CD4-positive, alpha-beta memory T cell (primary cell): Measurements from ENCODE around the gene AMFR. TPM values are rescaled to one million over a fixed set of nuclear protein-coding genes. Genes with fewer than 3 reads are reported as not detected.

Experiments
- CTCF ChIA-PET: fragments of 350-600 bp; sonication (Branson Sonifier 250); formaldehyde crosslinking; loops from one replicate; lab custom pipeline; 2021; ENCODE audit warnings: inconsistent platforms; ENCODE audit not compliant: partially characterized antibody; lab: Charles Lee
- POLR2A ChIA-PET: fragments of 350-600 bp; sonication (Branson Sonifier 250); formaldehyde crosslinking; loops from one replicate; lab custom pipeline; 2021; ENCODE audit not compliant: partially characterized antibody; lab: Charles Lee
- DNase-seq, 5 donors: peaks; one replicate each; pipeline versions ENCODE4 v3.0.0 to v3.0.0-alpha.2; 2020 to 2022; ENCODE audit warnings: mixed read lengths in 1 of 5
- H3K27ac ChIP-seq: one replicate; pipeline ENCODE4 v1.7.0; 2013; ENCODE audit warnings: low read depth, low read length
- H3K27me3 ChIP-seq: 2 replicates; pipeline ENCODE4 v1.7.0; 2013; ENCODE audit warnings: mild to moderate bottlenecking, low read length, moderate library complexity; ENCODE audit not compliant: insufficient read depth
- H3K36me3 ChIP-seq: 2 replicates; pipeline ENCODE4 v1.7.0; 2013; ENCODE audit warnings: mild to moderate bottlenecking, low read length, moderate library complexity; ENCODE audit not compliant: insufficient read depth
- H3K4me1 ChIP-seq: 2 replicates; pipeline ENCODE4 v1.7.0; 2013; ENCODE audit warnings: mild to moderate bottlenecking, low read length, moderate library complexity; ENCODE audit not compliant: insufficient read depth
- H3K4me3 ChIP-seq, 2 donors: one replicate each; pipeline ENCODE4 v1.7.0; 2013; ENCODE audit warnings: low read length in 2 of 2, mild to moderate bottlenecking in 1 of 2
- H3K9me3 ChIP-seq, 2 donors: one replicate each; pipeline ENCODE4 v1.7.0; 2013; ENCODE audit warnings: low read length in 2 of 2, control low read depth in 1 of 2; ENCODE audit not compliant: control insufficient read depth in 1 of 2
- H3K27ac Mint-ChIP-seq, 7 donors: one replicate each; pipeline ENCODE4 v1.8.0; 2020 to 2021; ENCODE audit warnings: mixed read lengths in 7 of 7, mild to moderate bottlenecking in 6 of 7, inconsistent platforms in 3 of 7, moderate library complexity in 3 of 7
- H3K27me3 Mint-ChIP-seq, 2 donors: one replicate each; pipeline ENCODE4 v1.8.0; 2020 to 2021; ENCODE audit warnings: mixed read lengths in 2 of 2
- H3K36me3 Mint-ChIP-seq, 2 donors: one replicate each; pipeline ENCODE4 v1.8.0; 2020 to 2021; ENCODE audit warnings: mixed read lengths in 2 of 2, inconsistent platforms in 1 of 2, mild to moderate bottlenecking in 1 of 2
- H3K4me1 Mint-ChIP-seq, 4 donors: one replicate each; pipeline ENCODE4 v1.8.0; 2020 to 2021; ENCODE audit warnings: mixed read lengths in 4 of 4, mild to moderate bottlenecking in 1 of 4
- H3K4me3 Mint-ChIP-seq, 8 donors: one replicate each; pipeline ENCODE4 v1.8.0; 2020 to 2021; ENCODE audit warnings: mixed read lengths in 8 of 8, mild to moderate bottlenecking in 7 of 8, moderate library complexity in 6 of 8, inconsistent platforms in 3 of 8
- H3K9me3 Mint-ChIP-seq, 8 donors: one replicate each; pipeline ENCODE4 v1.8.0; 2020 to 2021; ENCODE audit warnings: mixed read lengths in 8 of 8, mild to moderate bottlenecking in 5 of 8, inconsistent platforms in 3 of 8, moderate library complexity in 1 of 8
- intact Hi-C: fragments of 100-400 bp; cut with micrococcal nuclease; formaldehyde crosslinking; loops from one replicate; pipeline ENCODE4 v1.15.1; 2023
- polyA plus RNA-seq, 2 donors: library from polyadenylated mRNA; unstranded; fragments of 300-500 nt; fragmentation: Illumina TruSeq; gene quantifications; one replicate each; pipeline ENCODE4 v1.2.3, GENCODE V29; 2021
- total RNA-seq, 2 experiments: library from RNA; stranded (reverse); gene quantifications; one replicate each; pipeline ENCODE4 v1.2.3, GENCODE V29; 2021

Gene AMFR
- total and polyA plus RNA-seq, 4 experiments from 2014 or later: 45.7 to 67.6 (median 60.4) TPM

DNA sequence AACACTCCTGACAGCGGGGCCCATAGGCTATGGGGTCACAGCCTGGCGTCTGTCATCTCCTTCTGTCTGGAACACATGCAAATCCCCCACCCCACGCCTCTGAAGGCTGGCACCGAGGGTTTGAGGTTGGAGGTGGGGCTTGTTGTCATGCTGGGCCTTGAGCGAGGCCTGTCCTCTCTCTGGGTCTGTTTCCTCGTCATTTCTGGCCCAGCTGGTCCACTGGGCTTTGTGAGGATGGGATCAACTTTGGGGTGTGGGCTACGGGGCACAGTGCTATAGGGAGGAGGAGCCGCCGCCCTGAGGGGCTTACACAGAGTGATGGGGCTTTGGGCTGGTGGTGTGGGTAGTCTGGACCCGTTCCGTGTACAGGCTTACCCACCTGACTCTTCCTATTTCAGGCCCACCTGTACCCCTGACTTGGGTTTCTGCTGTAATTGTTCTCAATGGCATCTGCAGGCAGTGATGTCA is 87.5 kb downstream of the AMFR start:
- no peak overlapping the region for H3K4me3 ChIP-seq
- Mint-ChIP-seq H3K36me3 (peaks cover 0 to 3% of the 10 kb centered on the region in 2 donors), H3K27me3 (no peaks in the 10 kb centered on the region), H3K4me3 (no peak overlapping the region), H3K9me3 (no peaks in the 10 kb centered on the region), H3K27ac (peak overlapping the region in 1 of 7 donors; percentile 30), H3K4me1 (no peaks in the 10 kb centered on the region)
- H3K27ac ChIP-seq: no peak overlapping the region
- H3K9me3 ChIP-seq: no peaks in the 10 kb centered on the region
- H3K4me1 ChIP-seq: no peaks in the 10 kb centered on the region
- POLR2A ChIA-PET: no interaction called here
- no peaks in the 10 kb centered on the region for H3K27me3 ChIP-seq
- intact Hi-C loops: no loop called here
- CTCF ChIA-PET: interaction anchor here (2.6 kb wide), 1 partner anchor 19 kb away, joined by 10 read pairs; no protein-coding TSS in a partner anchor
- DNase-seq: no peak
- no peaks in the 10 kb centered on the region for H3K36me3 ChIP-seq

DNA sequence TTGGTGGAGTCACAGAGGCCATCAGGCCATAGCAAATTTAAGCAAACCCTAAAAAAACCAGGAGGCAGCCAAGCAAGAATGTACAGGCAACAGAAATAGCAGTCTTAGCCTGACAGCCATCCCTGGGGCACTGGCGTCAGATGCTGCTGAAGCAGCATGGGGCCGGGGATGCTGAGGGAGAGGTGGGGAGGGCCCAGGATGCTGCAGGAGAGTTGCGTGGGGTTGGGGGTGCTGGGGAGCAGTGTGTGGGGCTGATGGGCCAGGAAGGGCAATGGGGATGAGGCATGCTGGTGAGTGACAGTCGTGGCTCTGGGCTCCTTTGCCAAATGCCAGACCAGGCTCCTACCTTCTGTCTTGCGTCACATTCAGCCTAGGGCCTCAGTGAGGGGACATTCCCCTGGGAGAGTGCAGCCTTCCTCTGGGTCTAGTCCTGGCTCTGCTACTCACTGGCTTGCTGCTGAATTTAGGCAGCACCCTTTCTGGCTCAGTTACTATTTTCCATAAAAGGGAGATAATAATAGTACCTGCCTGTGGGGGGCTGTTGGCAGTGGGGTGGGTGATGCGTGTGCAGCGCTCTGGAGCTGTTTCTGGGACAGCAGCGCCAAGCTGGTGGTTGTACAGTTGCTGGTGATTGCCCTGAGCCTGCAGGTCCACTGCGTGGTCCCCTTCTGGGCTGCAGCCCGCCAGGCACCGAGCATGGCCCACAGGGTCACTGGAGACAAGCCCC is 88.1 kb downstream of the AMFR start:
- Histone ChIP-seq H3K27ac (no peak overlapping the region), H3K36me3 (no peaks in the 10 kb centered on the region), H3K9me3 (no peaks in the 10 kb centered on the region), H3K4me3 (no peak overlapping the region), H3K4me1 (no peaks in the 10 kb centered on the region), H3K27me3 (no peaks in the 10 kb centered on the region)
- Mint-ChIP-seq H3K27me3 (no peaks in the 10 kb centered on the region), H3K9me3 (no peaks in the 10 kb centered on the region), H3K4me3 (no peak overlapping the region), H3K36me3 (peaks cover 0 to 3% of the 10 kb centered on the region in 2 donors), H3K27ac (no peak overlapping the region), H3K4me1 (no peaks in the 10 kb centered on the region)
- intact Hi-C loops: no loop called here
- CTCF ChIA-PET: interaction anchor here (2.6 kb wide), 1 partner anchor 19 kb away, joined by 10 read pairs; no protein-coding TSS in a partner anchor
- no peak for DNase-seq
- POLR2A ChIA-PET: no interaction called here

DNA sequence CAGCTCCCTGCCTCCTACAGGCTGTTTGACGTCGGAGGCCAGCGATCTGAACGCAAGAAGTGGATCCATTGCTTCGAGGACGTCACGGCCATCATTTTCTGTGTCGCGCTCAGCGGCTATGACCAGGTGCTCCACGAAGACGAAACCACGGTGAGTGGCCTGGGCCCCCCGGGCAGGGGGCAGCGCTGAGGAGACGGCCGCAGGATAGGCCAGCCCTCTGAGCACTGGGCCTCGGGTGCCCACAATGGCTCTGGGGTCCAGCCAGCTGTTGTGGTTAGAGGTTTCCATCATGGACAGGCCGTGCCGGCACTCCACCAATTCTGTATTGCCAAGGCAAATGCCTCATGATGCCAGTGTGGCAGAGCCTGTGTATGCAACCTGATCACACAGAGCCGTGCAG is 88.6 kb downstream of the AMFR start:
- intact Hi-C loops: no loop called here

DNA sequence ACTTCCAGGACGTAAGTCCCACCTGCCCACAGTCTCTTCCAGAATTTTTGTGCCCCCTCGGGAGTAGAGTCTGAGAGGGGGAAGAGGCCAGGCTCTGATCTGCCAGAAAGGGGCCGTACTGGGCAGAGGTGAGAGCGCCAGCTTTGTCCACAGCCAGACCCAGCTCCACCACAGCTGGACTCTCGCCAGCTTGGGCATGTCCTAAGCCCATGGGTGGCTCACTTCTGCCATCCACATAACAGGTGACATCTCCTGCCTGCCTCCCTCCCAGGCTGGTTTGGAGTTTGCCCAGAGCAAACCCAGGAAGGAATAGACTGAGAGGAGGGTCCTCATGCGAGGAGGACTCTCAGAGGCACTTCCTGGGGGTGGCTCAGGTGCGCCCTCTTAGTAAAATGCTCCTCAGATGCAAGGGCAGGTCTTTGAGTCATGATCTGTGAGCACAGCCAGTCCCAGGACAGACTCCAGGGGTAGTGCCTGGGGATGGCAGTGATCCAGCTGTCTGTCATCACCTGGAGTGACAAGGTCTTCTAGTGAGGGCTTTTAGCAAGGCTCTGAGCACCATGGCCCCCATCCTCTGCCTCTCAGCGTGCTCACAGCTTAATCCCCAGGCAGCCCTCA is 89.2 kb downstream of the AMFR start:
- no peak overlapping the region for H3K27ac Mint-ChIP-seq
- H3K9me3 Mint-ChIP-seq: no peaks in the 10 kb centered on the region
- intact Hi-C loops: no loop called here
- H3K27me3 Mint-ChIP-seq: no peaks in the 10 kb centered on the region
- no peaks in the 10 kb centered on the region for H3K36me3 ChIP-seq
- no peaks in the 10 kb centered on the region for H3K4me1 ChIP-seq
- no peaks in the 10 kb centered on the region for H3K27me3 ChIP-seq
- no peak for DNase-seq
- no peaks in the 10 kb centered on the region for H3K4me1 Mint-ChIP-seq
- CTCF ChIA-PET: no interaction called here
- H3K27ac ChIP-seq: no peak overlapping the region
- peaks cover 0 to 3% of the 10 kb centered on the region in 2 donors for H3K36me3 Mint-ChIP-seq
- no peak overlapping the region for H3K4me3 Mint-ChIP-seq
- H3K4me3 ChIP-seq: no peak overlapping the region
- POLR2A ChIA-PET: no interaction called here
- H3K9me3 ChIP-seq: no peaks in the 10 kb centered on the region

More for the DNA sequence above, 88.6 kb downstream of the AMFR start:
- no peak for DNase-seq
- Mint-ChIP-seq H3K36me3 (peaks cover 0 to 3% of the 10 kb centered on the region in 2 donors), H3K4me3 (no peak overlapping the region), H3K27me3 (no peaks in the 10 kb centered on the region), H3K27ac (no peak overlapping the region), H3K4me1 (no peaks in the 10 kb centered on the region), H3K9me3 (no peaks in the 10 kb centered on the region)
- no peak overlapping the region for H3K4me3 ChIP-seq
- CTCF ChIA-PET: no interaction called here
- H3K27me3 ChIP-seq: no peaks in the 10 kb centered on the region
- no peaks in the 10 kb centered on the region for H3K9me3 ChIP-seq
- POLR2A ChIA-PET: no interaction called here
- no peaks in the 10 kb centered on the region for H3K36me3 ChIP-seq
- H3K4me1 ChIP-seq: no peaks in the 10 kb centered on the region
- H3K27ac ChIP-seq: no peak overlapping the region

DNA sequence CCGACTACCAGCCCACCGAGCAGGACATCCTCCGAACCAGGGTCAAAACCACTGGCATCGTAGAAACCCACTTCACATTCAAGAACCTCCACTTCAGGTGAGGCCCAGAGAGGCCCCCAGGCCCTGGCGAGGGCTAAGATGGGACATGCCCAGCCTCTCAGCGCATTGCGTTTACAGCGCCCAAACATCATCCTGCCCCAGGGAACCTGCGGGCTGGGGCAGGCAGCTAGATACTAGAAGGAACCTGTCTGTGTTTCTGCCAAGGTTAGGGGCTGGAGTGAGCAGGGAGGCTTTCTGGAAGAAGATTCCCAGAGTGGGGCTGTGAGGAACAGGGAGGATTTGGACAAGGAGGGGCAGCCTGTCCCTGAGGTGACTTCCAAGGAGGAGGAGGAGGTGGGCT is 90.6 kb downstream of the AMFR start:
- no peaks in the 10 kb centered on the region for H3K4me1 ChIP-seq
- no peaks in the 10 kb centered on the region for H3K9me3 Mint-ChIP-seq
- H3K4me3 ChIP-seq: no peak overlapping the region
- intact Hi-C loops: no loop called here
- H3K27ac ChIP-seq: no peak overlapping the region
- peak overlapping the region in 1 of 7 donors; percentile 17 for H3K27ac Mint-ChIP-seq
- H3K27me3 Mint-ChIP-seq: no peaks in the 10 kb centered on the region
- DNase-seq: no peak
- no peaks in the 10 kb centered on the region for H3K4me1 Mint-ChIP-seq
- H3K4me3 Mint-ChIP-seq: no peak overlapping the region
- H3K36me3 ChIP-seq: no peaks in the 10 kb centered on the region
- ChIA-PET POLR2A (no interaction called here), CTCF (no interaction called here)
- no peaks in the 10 kb centered on the region for H3K36me3 Mint-ChIP-seq
- H3K9me3 ChIP-seq: no peaks in the 10 kb centered on the region
- no peaks in the 10 kb centered on the region for H3K27me3 ChIP-seq

DNA sequence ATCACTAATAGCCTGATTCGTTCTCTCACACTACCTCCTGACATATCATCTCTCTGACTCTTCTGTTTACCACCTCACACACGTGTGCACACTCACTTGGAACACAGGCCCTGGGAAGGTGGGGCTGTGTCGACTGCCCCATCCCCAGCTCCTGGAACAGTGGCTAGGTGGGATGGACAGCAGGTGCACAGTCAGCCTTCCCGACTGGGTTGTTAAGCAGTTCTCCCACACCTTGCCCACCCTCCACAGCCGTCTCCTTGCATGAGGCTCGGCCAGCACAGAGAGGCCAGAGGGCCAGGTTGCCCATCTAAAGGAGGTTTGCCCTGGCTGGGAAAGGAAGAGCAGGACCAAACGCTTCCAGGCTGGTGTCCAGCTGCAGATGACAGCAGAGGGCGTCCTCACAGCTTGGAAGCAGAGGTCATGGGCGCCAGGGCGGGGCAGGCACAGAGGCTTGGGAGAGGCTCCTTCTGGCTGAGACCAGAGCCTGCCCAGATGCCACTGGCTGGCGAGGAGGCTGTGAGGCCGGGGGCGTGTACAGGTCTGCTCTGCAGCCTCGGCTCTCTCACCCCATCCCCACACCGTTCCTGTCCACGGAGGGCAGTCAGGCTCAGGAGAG is 92.8 kb downstream of the AMFR start:
- no peak overlapping the region for H3K27ac ChIP-seq
- CTCF ChIA-PET: no interaction called here
- POLR2A ChIA-PET: no interaction called here

DNA sequence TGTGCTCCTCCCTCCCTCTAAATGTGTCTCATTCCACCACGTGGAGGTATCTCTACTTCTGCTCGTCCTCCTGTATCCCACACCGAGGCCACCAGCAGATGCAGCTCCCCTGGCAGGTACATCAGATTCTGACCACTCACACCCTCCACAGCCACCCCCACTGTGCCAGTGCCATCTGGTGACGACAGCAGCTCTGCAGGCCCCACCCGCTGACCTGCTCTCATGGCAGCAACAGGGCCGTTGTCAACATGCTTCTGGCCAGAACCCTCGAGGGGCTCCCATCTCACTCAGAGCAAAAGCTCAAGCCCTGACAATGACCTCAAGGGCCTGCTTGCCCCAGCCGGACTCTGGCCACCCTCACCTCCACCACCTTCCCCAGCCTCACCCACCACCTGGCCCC is 93.4 kb downstream of the AMFR start:
- Mint-ChIP-seq H3K4me3 (peak overlapping the region in 1 of 8 donors; percentile 29), H3K36me3 (no peaks in the 10 kb centered on the region), H3K27me3 (no peaks in the 10 kb centered on the region), H3K27ac (no peak overlapping the region), H3K9me3 (no peaks in the 10 kb centered on the region), H3K4me1 (no peaks in the 10 kb centered on the region)
- POLR2A ChIA-PET: no interaction called here
- no peak for DNase-seq
- no peak overlapping the region for H3K4me3 ChIP-seq
- no peaks in the 10 kb centered on the region for H3K4me1 ChIP-seq
- no peaks in the 10 kb centered on the region for H3K9me3 ChIP-seq
- no peaks in the 10 kb centered on the region for H3K27me3 ChIP-seq
- no peak overlapping the region for H3K27ac ChIP-seq
- no peaks in the 10 kb centered on the region for H3K36me3 ChIP-seq
- CTCF ChIA-PET: no interaction called here
- intact Hi-C loops: no loop called here

More for the DNA sequence above, 92.8 kb downstream of the AMFR start:
- intact Hi-C loops: no loop called here
- Histone ChIP-seq H3K36me3 (no peaks in the 10 kb centered on the region), H3K9me3 (no peaks in the 10 kb centered on the region), H3K4me1 (no peaks in the 10 kb centered on the region), H3K27me3 (no peaks in the 10 kb centered on the region), H3K4me3 (no peak overlapping the region)
- H3K4me3 Mint-ChIP-seq: no peak overlapping the region
- H3K4me1 Mint-ChIP-seq: no peaks in the 10 kb centered on the region
- H3K36me3 Mint-ChIP-seq: no peaks in the 10 kb centered on the region
- DNase-seq: no peak
- peak overlapping the region in 1 of 7 donors; percentile 87 for H3K27ac Mint-ChIP-seq
- no peaks in the 10 kb centered on the region for H3K9me3 Mint-ChIP-seq
- no peaks in the 10 kb centered on the region for H3K27me3 Mint-ChIP-seq
